Fibroblast of lung (primary cell): ENCODE data around the gene SERINC5. TPM values are rescaled to one million over a fixed set of nuclear protein-coding genes. Genes with fewer than 3 reads are reported as not detected.

Experiments
- DNase-seq, 2 donors: peaks; one replicate each; pipeline versions ENCODE4 v3.0.0 to v3.0.0-alpha.2; 2010; ENCODE audit warnings: low read depth in 2 of 2
- H2AFZ ChIP-seq: 2 replicates; pipeline ENCODE4 v1.5.1; 2012; ENCODE audit warnings: low read length, control low read depth, inconsistent platforms
- H3K27ac ChIP-seq: 2 replicates; pipeline ENCODE4 v1.5.1; 2011; ENCODE audit warnings: low read length, control low read depth; ENCODE audit not compliant: insufficient read depth
- H3K27me3 ChIP-seq: 2 replicates; pipeline ENCODE4 v1.5.1; 2011; ENCODE audit warnings: mild to moderate bottlenecking, low read length; ENCODE audit not compliant: control insufficient read depth, insufficient read depth
- H3K36me3 ChIP-seq: 2 replicates; pipeline ENCODE4 v1.5.1; 2011; ENCODE audit warnings: low read length; ENCODE audit not compliant: control insufficient read depth, insufficient read depth
- H3K4me1 ChIP-seq: 2 replicates; pipeline ENCODE4 v1.5.1; 2011; ENCODE audit warnings: low read length; ENCODE audit not compliant: control insufficient read depth, insufficient read depth; ENCODE audit errors: extremely low read depth
- H3K4me2 ChIP-seq: 2 replicates; pipeline ENCODE4 v1.5.1; 2011; ENCODE audit warnings: low read length, control low read depth; ENCODE audit not compliant: insufficient read depth; ENCODE audit errors: extremely low read depth
- H3K4me3 ChIP-seq, 4 experiments: fragments of 200-600 bp in 1 of 4; sonication (generic) in 1 of 4; replicated peaks in 1 of 4; 2 replicates each; pipeline ENCODE4 v1.5.1; 2011 to 2016; ENCODE audit warnings: low read length in 4 of 4, low read depth in 3 of 4, mild to moderate bottlenecking in 3 of 4, control low read depth in 2 of 4, inconsistent platforms in 1 of 4, mixed read lengths in 1 of 4; ENCODE audit not compliant: insufficient read depth in 1 of 4; ENCODE audit errors: control extremely low read depth in 1 of 4
- H3K79me2 ChIP-seq: 2 replicates; pipeline ENCODE4 v1.5.1; 2012; ENCODE audit warnings: mild to moderate bottlenecking, low read length, inconsistent platforms; ENCODE audit not compliant: control insufficient read depth, insufficient read depth
- H3K9ac ChIP-seq: 2 replicates; pipeline ENCODE4 v1.5.1; 2011; ENCODE audit warnings: mild to moderate bottlenecking, low read length, control low read depth; ENCODE audit not compliant: insufficient read depth
- H3K9me3 ChIP-seq: 2 replicates; pipeline ENCODE4 v1.5.1; 2012; ENCODE audit warnings: low read depth, low read length; ENCODE audit not compliant: control insufficient read depth, insufficient read depth
- H4K20me1 ChIP-seq: 2 replicates; pipeline ENCODE4 v1.5.1; 2011; ENCODE audit warnings: low read length; ENCODE audit not compliant: control insufficient read depth, insufficient read depth; ENCODE audit errors: extremely low read depth
- EZH2 ChIP-seq: IDR thresholded peaks from 2 replicates; pipeline ENCODE4 v1.5.1; 2012; ENCODE audit warnings: low read length, control low read depth, mild to moderate bottlenecking; ENCODE audit errors: missing control alignments
- polyA plus RNA-seq, 2 donors: library from polyadenylated mRNA; depleted of rRNA in 1 of 2; stranded (reverse) in 1 of 2; unstranded in 1 of 2; fragments of >200 nt; gene quantifications; 2 replicates each; pipeline ENCODE4 v1.2.1, GENCODE V29; 2011 to 2012; ENCODE audit warnings: missing spikeins in 1 of 2
- total RNA-seq: library from RNA; depleted of rRNA; stranded (reverse); fragments of >200 nt; gene quantifications from 2 replicates; pipeline ENCODE4 v1.2.1, GENCODE V29; 2014
- TF ChIP-seq, protein P1 (sequence below), 2 donors: IDR thresholded peaks in 1 of 2; conservative IDR thresholded peaks in 1 of 2; 1 replicate in 1 of 2; 2 replicates in 1 of 2; pipeline ENCODE4 v1.5.1; 2011 to 2012; ENCODE audit warnings: low read length in 2 of 2, control low read depth in 1 of 2, inconsistent platforms in 1 of 2, low read depth in 1 of 2, mild to moderate bottlenecking in 1 of 2

SERINC5 gene
- total and polyA plus RNA-seq, 2 donors (not counting 1 experiment from before 2014, with no cell fraction given) = 9.5 to 10.9 TPM

DNA sequence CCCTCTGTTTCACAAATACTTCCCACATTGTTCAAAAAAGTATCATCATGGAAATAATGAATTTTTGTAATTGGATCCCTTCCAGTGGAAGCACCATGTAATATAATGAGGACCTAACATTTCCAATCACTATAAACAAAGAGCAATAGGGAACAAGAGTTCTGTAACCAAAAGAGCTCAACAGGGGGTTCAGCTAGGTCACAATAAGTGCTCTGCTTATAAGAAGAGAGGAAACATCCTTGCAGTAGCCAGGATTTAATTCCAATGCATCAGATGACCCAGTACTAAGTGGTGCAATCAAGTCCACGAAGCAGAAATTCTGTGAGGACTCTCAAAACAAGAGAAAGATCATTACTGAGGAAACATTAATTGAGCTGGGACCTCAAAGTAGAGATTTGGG is 5.9 kb downstream of the SERINC5 start:
- no peaks in the 10 kb centered on the region for H3K27me3 ChIP-seq
- TF ChIP-seq, protein P1, sequence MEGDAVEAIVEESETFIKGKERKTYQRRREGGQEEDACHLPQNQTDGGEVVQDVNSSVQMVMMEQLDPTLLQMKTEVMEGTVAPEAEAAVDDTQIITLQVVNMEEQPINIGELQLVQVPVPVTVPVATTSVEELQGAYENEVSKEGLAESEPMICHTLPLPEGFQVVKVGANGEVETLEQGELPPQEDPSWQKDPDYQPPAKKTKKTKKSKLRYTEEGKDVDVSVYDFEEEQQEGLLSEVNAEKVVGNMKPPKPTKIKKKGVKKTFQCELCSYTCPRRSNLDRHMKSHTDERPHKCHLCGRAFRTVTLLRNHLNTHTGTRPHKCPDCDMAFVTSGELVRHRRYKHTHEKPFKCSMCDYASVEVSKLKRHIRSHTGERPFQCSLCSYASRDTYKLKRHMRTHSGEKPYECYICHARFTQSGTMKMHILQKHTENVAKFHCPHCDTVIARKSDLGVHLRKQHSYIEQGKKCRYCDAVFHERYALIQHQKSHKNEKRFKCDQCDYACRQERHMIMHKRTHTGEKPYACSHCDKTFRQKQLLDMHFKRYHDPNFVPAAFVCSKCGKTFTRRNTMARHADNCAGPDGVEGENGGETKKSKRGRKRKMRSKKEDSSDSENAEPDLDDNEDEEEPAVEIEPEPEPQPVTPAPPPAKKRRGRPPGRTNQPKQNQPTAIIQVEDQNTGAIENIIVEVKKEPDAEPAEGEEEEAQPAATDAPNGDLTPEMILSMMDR (conservative IDR thresholded peaks at IDR 0.05 in 1 of 2, IDR thresholded peaks at IDR 0.05 in 1 of 2; ENCODE audit: low read depth in 1 of 2, low read length in 2 of 2) = no peak
- no peak for TF ChIP-seq EZH2

DNA sequence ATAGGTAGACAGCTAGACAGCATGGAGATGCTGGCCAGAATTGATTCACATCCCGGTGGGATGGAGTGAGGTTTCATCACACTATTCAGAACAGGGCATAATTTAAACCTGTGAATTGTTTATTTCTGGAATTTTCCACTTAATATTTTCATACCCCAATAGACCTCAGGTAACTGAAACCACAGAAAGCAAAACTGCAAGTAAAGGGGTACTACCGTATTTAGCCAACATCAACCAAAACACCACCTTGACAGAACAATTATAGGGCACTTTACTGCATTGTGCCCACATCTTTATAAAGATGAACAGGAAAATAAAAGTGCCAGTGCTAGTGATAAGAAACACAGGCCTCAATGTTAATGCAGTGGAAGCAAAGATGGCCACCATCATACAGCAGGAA is 7.5 kb downstream of the SERINC5 start:
- Histone ChIP-seq H3K9me3 (no peaks in the 10 kb centered on the region), H3K27me3 (no peaks in the 10 kb centered on the region), H3K4me1 (peaks cover 6% of the 10 kb centered on the region), H3K9ac (no peak overlapping the region), H3K4me2 (no peak overlapping the region), H2AFZ (no peak overlapping the region), H3K27ac (no peak overlapping the region), H3K4me3 (no peak overlapping the region), H4K20me1 (no peaks in the 10 kb centered on the region), H3K79me2 (no peaks in the 10 kb centered on the region), H3K36me3 (no peaks in the 10 kb centered on the region)
- no peak for DNase-seq
- no peak for TF ChIP-seq EZH2
- TF ChIP-seq, protein P1 (conservative IDR thresholded peaks at IDR 0.05 in 1 of 2, IDR thresholded peaks at IDR 0.05 in 1 of 2; ENCODE audit: low read depth in 1 of 2, low read length in 2 of 2) = no peak

More for the DNA sequence above, 5.9 kb downstream of the SERINC5 start:
- Histone ChIP-seq H4K20me1 (no peaks in the 10 kb centered on the region), H3K9ac (no peak overlapping the region), H2AFZ (no peak overlapping the region), H3K4me2 (no peak overlapping the region), H3K79me2 (no peaks in the 10 kb centered on the region), H3K27ac (no peak overlapping the region), H3K36me3 (no peaks in the 10 kb centered on the region), H3K4me1 (peaks cover 6% of the 10 kb centered on the region), H3K4me3 (no peak overlapping the region), H3K9me3 (no peaks in the 10 kb centered on the region)
- no peak for DNase-seq

DNA sequence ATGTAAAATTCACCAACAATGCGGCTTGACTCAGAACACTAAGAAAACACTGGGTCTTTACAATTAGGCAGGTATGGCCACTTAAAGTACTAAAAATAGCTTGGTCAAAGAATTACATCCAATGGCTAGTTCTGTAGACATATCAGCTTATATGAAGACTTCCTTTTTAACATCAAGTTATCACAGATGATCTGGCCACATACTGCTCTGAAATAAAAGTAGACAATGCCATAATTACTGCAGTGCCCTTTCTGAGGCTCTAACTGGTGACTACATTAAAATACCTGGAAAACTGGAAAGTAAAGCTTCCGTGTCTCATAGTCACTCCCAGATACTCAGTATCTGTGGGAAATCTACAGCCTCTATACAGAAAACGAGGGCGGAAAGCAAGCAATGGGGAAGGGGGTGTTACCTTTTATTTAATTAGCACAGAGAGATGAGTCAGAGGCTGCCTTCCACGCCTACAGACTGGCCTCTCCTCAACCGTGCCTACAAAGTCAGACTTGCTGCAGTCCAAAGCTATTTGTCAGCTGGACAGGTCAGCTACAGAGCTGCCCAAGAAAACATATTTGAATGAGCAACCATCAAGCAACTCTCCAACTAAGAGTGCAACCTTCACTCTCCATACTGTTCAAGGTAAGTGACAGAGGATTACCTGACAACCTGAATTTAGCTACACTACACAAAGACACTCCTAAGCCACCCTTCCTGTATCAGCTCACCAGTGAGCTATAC is 8.7 kb downstream of the SERINC5 start:
- no peak for TF ChIP-seq EZH2
- TF ChIP-seq, protein P1 (conservative IDR thresholded peaks at IDR 0.05 in 1 of 2, IDR thresholded peaks at IDR 0.05 in 1 of 2; ENCODE audit: low read depth in 1 of 2, low read length in 2 of 2) = no peak
- H3K9me3 ChIP-seq = no peaks in the 10 kb centered on the region
- no peaks in the 10 kb centered on the region for H3K36me3 ChIP-seq
- peak overlapping the region in 2 of 4 experiments; percentile 9 to 18 for H3K4me3 ChIP-seq
- peak; percentile 85 to 99 for DNase-seq
- H3K4me2 ChIP-seq = peak overlapping the region; percentile 55
- no peak overlapping the region for H2AFZ ChIP-seq
- no peaks in the 10 kb centered on the region for H3K79me2 ChIP-seq
- no peaks in the 10 kb centered on the region for H3K27me3 ChIP-seq
- H4K20me1 ChIP-seq = no peaks in the 10 kb centered on the region
- H3K27ac ChIP-seq = peak overlapping the region; percentile 50
- no peak overlapping the region for H3K9ac ChIP-seq
- H3K4me1 ChIP-seq = peaks cover 6% of the 10 kb centered on the region
